Hindlimb muscle (tissue), 1 donor: ENCODE measurements around the gene FSTL5. TPM values are rescaled to one million over a fixed set of nuclear protein-coding genes. Genes with fewer than 3 reads are reported as not detected.

Experiments used
- DNase-seq: peaks from one replicate; pipeline ENCODE4 v3.0.0-alpha.2; 2013
- polyA plus RNA-seq: library from polyadenylated mRNA; unstranded; fragments of 120-200 nt; gene quantifications from one replicate; pipeline ENCODE4 v1.2.1, GENCODE V29; 2013; ENCODE audit not compliant: insufficient read length

Gene FSTL5
- polyA plus RNA-seq, 1 donor, result 0.81 TPM

- no peak for DNase-seq
Measured at GRCh38 chr4:161438096-161438495, 725.7 kb downstream of the FSTL5 start.

GRCh38 chr4:161428180-161428965, 735.4 kb downstream of the FSTL5 start:
- DNase-seq, result peak; percentile 2

- peak; percentile 3 for DNase-seq
Measured at GRCh38 chr4:161419822-161420221, 744.0 kb downstream of the FSTL5 start.

DNA sequence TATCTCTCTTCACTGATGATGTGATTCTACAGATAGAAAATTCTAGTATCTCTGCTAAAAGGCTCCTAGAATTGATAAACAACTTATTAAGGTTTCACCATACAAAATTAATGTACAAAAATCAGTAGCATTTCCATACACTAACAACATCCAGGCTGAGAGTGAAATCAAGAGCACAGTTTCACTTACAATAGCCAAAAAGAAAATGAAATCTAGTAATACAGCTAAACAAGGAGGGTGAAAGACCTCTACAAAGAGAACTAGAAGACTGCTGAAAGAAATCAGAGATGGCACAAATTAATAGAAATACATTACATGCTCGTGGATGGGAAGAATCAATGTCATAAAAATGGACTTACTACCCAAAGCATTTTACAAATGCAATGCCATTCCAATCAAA, 751.9 kb downstream of the FSTL5 start:
- DNase-seq, result no peak

GRCh38 chr4:161404346-161405110, 759.3 kb downstream of the FSTL5 start:
- no peak for DNase-seq

- no peak for DNase-seq
Measured at GRCh38 chr4:161403781-161404180, 760.0 kb downstream of the FSTL5 start.

- no peak for DNase-seq
Measured at GRCh38 chr4:161393602-161394001, 770.2 kb downstream of the FSTL5 start.

- DNase-seq, result no peak
Measured at GRCh38 chr4:161382655-161383054, 781.1 kb downstream of the FSTL5 start.

- DNase-seq, result no peak
Measured at GRCh38 chr4:161376275-161376674, 787.5 kb downstream of the FSTL5 start.

DNA sequence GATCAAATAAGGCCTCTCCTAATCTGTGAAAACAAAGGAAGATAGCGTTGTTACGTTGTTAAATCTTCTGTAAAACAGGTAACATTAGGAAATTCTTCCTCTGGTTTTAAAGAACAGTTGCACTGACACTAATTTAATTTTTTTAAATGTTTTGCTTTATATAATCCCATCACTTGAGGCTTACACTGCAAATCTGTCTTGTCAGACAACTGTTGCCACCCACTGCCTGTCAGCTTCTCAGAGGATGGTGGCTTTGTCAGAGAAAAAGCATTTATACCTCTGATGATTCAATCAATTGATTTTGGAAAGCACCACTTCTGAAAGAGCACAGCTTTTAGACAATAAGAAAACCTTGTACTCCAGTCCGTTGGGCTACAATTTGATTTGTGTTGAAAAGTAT, 799.1 kb downstream of the FSTL5 start:
- no peak for DNase-seq

DNA sequence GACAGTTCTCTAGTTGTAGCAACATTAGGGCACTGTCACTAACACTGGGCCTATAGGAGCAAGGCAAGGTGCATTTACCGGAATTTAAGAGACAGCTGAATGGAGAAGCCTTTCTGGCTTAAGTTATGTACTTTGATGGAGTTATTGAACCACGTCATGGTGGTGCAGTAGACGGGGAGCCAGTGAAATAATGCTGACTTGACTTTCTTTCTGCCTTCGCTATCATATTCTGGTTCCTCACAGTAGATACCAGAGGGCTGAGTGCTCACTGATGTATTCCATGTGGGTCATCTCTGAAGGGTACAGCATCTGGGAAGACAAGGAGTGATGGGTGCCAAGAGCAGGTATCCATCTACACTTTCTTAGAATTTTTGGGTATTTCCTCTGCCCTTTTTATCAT, 802.8 kb downstream of the FSTL5 start:
- DNase-seq, result no peak

DNA sequence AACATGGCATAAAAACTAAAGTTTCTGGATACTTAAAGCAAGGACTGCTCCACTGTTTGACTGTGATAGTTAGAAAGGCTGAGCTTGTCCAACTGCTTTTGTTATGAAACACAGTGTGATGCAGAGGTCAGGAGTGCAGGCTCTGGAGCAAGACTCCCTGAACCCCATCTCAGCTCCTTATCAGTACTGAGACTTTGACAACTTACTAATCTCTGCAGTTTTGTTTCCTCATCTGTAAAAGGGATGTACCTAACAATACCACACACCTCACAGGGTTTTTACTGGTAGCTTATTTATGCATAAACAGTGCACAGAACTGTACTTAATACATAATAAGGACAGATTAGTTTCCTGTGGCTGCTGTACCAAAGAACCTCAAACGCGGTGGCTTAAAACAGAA, 804.3 kb downstream of the FSTL5 start:
- no peak for DNase-seq

GRCh38 chr4:161356351-161356750, 807.4 kb downstream of the FSTL5 start:
- no peak for DNase-seq

DNA sequence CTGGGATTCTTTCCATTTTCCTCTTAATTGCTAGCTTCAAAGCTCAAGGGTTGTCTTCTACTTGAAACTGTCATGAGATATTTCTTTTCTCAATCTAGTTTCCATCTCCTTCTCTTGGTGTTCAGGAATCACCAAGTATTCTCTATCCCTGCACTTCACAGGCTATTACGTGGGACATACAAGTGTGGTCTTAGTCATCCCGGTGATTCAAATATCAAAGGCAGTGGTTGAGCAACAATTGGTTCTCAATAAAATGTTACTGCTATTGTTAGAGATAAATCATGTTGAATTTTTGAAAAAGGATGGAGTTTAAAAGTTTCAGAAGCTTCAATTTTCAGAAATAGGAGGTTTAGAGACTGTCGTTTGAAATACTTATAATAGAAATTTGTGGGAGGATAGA, 812.9 kb downstream of the FSTL5 start:
- no peak for DNase-seq

DNA sequence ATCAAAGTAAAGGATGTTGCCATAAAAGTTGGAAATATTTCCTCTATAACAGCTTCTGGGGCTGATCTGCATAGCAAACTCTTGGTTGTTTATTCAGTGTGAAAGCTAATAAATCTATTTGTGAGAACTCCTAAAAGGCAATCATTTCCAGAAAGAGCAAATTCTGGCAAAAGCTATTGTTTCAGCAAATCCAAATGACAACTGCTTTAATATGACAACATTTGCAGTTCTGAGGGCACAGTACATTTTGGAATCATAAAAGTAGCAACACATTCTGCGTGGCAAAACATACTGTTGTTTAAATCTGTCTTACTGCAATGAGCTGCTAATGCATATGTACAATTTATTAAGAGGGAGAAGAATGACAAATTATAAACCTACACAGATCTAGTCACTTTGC, 818.1 kb downstream of the FSTL5 start:
- no peak for DNase-seq

DNA sequence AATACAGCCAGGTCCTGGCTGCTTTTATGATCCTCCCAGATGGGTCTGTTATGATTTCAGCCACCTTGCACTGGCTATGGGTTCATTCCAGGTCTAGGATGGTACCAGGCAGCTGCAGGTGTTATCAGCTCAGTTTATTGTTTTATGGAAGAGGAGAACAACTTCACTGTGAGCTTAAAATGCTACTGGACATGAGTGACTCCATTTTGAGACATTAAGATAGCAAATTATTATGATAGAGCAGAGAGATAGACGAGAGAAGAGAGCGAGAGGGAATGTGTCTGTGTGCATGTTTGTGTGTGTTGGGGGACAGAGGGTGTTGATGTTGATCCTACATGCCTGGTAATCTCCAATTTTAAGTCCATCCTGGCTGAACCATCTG, 820.2 kb downstream of the FSTL5 start:
- no peak for DNase-seq

DNA sequence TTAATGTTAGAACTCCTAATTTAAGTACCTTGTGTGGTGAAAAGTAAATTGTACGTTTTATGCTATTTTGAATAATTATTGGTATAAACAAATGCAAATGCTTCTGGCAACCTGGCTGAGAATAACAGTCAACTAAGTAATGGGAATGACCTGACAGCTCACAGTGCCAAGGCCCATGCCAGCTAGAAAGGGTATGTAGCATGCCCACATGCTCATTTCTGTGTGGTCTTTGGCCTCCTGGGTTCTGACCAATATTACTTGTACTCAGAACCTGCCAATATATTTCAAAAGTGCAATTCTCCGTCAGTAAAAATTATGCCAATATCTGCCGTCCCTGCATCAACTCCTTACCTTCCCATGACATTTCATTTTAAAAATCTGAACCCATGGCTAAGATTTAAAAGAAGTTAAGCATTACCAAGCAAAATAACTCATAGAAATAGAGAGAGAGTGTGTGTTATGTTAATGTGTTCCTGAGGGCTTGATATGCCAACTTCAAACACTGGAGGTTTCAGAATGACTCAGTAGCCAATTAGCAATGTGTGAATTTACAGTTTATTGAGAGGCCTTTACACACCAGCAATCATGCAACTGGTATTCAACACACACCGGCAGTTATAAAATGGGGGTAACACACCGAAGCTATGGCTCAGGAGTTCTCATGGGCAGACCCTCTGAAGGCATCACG, 820.8 kb downstream of the FSTL5 start:
- DNase-seq, result no peak

DNA sequence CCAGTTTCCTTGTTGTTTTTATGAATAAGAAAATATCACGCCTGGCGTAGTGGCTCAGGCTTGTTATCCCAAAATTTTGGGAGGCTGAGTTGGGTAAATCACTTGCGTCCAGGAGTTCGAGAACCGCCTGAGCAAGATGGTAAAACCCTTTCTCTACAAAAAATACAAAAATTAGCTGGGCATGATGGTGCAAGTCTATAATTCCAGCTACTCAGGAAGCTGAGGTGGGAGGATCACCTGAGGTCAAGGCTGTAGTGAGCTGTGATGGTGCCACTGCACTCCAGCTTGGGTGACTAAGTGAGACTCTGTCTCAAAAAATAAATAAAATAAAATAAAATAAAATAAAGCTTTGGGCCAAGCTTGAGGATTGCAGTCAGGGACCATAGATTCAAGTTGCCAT, 827.2 kb downstream of the FSTL5 start:
- DNase-seq, result no peak

GRCh38 chr4:161336016-161336530, 827.7 kb downstream of the FSTL5 start:
- no peak for DNase-seq
